Fibroblast of lung (primary cell): ENCODE results near the gene CHST11. TPM values are rescaled to one million over a fixed set of nuclear protein-coding genes. Genes with fewer than 3 reads are reported as not detected.
A peak's percentile ranks its signal among the peaks of the same experiment; 100 is the strongest.

ENCODE experiments used
- DNase-seq, 2 donors: peaks; one replicate each; pipeline versions ENCODE4 v3.0.0 to v3.0.0-alpha.2; 2010; ENCODE audit warnings: low read depth in 2 of 2
- H2AFZ ChIP-seq: 2 replicates; pipeline ENCODE4 v1.5.1; 2012; ENCODE audit warnings: low read length, control low read depth, inconsistent platforms
- H3K27ac ChIP-seq: 2 replicates; pipeline ENCODE4 v1.5.1; 2011; ENCODE audit warnings: low read length, control low read depth; ENCODE audit not compliant: insufficient read depth
- H3K27me3 ChIP-seq: 2 replicates; pipeline ENCODE4 v1.5.1; 2011; ENCODE audit warnings: mild to moderate bottlenecking, low read length; ENCODE audit not compliant: control insufficient read depth, insufficient read depth
- H3K36me3 ChIP-seq: 2 replicates; pipeline ENCODE4 v1.5.1; 2011; ENCODE audit warnings: low read length; ENCODE audit not compliant: control insufficient read depth, insufficient read depth
- H3K4me1 ChIP-seq: 2 replicates; pipeline ENCODE4 v1.5.1; 2011; ENCODE audit warnings: low read length; ENCODE audit not compliant: control insufficient read depth, insufficient read depth; ENCODE audit errors: extremely low read depth
- H3K4me2 ChIP-seq: 2 replicates; pipeline ENCODE4 v1.5.1; 2011; ENCODE audit warnings: low read length, control low read depth; ENCODE audit not compliant: insufficient read depth; ENCODE audit errors: extremely low read depth
- H3K4me3 ChIP-seq, 4 experiments: fragments of 200-600 bp in 1 of 4; sonication (generic) in 1 of 4; replicated peaks in 1 of 4; 2 replicates each; pipeline ENCODE4 v1.5.1; 2011 to 2016; ENCODE audit warnings: low read length in 4 of 4, low read depth in 3 of 4, mild to moderate bottlenecking in 3 of 4, control low read depth in 2 of 4, inconsistent platforms in 1 of 4, mixed read lengths in 1 of 4; ENCODE audit not compliant: insufficient read depth in 1 of 4; ENCODE audit errors: control extremely low read depth in 1 of 4
- H3K79me2 ChIP-seq: 2 replicates; pipeline ENCODE4 v1.5.1; 2012; ENCODE audit warnings: mild to moderate bottlenecking, low read length, inconsistent platforms; ENCODE audit not compliant: control insufficient read depth, insufficient read depth
- H3K9ac ChIP-seq: 2 replicates; pipeline ENCODE4 v1.5.1; 2011; ENCODE audit warnings: mild to moderate bottlenecking, low read length, control low read depth; ENCODE audit not compliant: insufficient read depth
- H3K9me3 ChIP-seq: 2 replicates; pipeline ENCODE4 v1.5.1; 2012; ENCODE audit warnings: low read depth, low read length; ENCODE audit not compliant: control insufficient read depth, insufficient read depth
- H4K20me1 ChIP-seq: 2 replicates; pipeline ENCODE4 v1.5.1; 2011; ENCODE audit warnings: low read length; ENCODE audit not compliant: control insufficient read depth, insufficient read depth; ENCODE audit errors: extremely low read depth
- EZH2 ChIP-seq: IDR thresholded peaks from 2 replicates; pipeline ENCODE4 v1.5.1; 2012; ENCODE audit warnings: low read length, control low read depth, mild to moderate bottlenecking; ENCODE audit errors: missing control alignments
- polyA plus RNA-seq, 2 donors: library from polyadenylated mRNA; depleted of rRNA in 1 of 2; stranded (reverse) in 1 of 2; unstranded in 1 of 2; fragments of >200 nt; gene quantifications; 2 replicates each; pipeline ENCODE4 v1.2.1, GENCODE V29; 2011 to 2012; ENCODE audit warnings: missing spikeins in 1 of 2
- total RNA-seq: library from RNA; depleted of rRNA; stranded (reverse); fragments of >200 nt; gene quantifications from 2 replicates; pipeline ENCODE4 v1.2.1, GENCODE V29; 2014
- TF ChIP-seq, protein P1 (sequence below), 2 donors: IDR thresholded peaks in 1 of 2; conservative IDR thresholded peaks in 1 of 2; 1 replicate in 1 of 2; 2 replicates in 1 of 2; pipeline ENCODE4 v1.5.1; 2011 to 2012; ENCODE audit warnings: low read length in 2 of 2, control low read depth in 1 of 2, inconsistent platforms in 1 of 2, low read depth in 1 of 2, mild to moderate bottlenecking in 1 of 2

Gene CHST11
- total and polyA plus RNA-seq, 2 donors (not counting 1 experiment from before 2014, with no cell fraction given): 3.5 to 9.1 TPM

GRCh38 chr12:104676636-104677035, 219.9 kb downstream of the CHST11 start:
- DNase-seq: no peak

DNA sequence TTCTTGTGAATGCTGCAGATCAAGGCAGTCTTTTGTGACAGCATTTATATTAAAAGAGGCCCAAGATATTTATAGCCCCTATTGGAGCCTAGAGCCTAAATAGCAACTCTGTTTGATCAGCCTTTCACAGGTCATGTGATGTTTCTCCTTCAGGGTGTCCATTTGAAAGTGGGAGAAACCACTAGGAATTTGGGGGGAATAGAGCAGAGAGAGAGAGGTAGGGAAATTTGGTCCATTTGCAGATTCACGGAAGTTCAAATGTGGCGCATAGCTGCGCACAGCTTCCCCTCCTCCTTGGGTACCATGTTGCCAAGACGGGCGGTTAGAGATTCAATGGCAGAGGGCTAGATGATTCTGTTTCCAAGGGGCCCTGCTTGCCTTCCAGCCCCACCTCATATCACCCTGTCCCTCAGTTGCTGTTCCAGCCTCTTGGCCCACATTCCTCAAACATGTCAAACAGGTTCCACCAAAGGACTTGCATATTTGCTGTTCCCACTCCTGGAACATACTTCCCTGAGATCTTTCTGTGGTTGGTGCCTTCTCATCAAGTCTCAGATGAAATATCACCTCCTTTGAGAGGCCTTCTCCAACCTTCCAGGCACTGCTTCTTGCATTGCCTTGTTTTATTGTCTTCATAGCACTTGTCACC, 220.8 kb downstream of the CHST11 start:
- TF ChIP-seq, protein P1, sequence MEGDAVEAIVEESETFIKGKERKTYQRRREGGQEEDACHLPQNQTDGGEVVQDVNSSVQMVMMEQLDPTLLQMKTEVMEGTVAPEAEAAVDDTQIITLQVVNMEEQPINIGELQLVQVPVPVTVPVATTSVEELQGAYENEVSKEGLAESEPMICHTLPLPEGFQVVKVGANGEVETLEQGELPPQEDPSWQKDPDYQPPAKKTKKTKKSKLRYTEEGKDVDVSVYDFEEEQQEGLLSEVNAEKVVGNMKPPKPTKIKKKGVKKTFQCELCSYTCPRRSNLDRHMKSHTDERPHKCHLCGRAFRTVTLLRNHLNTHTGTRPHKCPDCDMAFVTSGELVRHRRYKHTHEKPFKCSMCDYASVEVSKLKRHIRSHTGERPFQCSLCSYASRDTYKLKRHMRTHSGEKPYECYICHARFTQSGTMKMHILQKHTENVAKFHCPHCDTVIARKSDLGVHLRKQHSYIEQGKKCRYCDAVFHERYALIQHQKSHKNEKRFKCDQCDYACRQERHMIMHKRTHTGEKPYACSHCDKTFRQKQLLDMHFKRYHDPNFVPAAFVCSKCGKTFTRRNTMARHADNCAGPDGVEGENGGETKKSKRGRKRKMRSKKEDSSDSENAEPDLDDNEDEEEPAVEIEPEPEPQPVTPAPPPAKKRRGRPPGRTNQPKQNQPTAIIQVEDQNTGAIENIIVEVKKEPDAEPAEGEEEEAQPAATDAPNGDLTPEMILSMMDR (conservative IDR thresholded peaks at IDR 0.05 in 1 of 2, IDR thresholded peaks at IDR 0.05 in 1 of 2; ENCODE audit: low read depth in 1 of 2, low read length in 2 of 2): no peak
- no peak for TF ChIP-seq EZH2
- Histone ChIP-seq H3K27ac (no peak overlapping the region), H3K27me3 (no peaks in the 10 kb centered on the region), H4K20me1 (no peaks in the 10 kb centered on the region), H3K4me1 (peaks cover 8% of the 10 kb centered on the region), H3K9ac (no peak overlapping the region), H2AFZ (no peak overlapping the region), H3K9me3 (no peaks in the 10 kb centered on the region), H3K4me2 (no peak overlapping the region), H3K36me3 (no peaks in the 10 kb centered on the region), H3K4me3 (no peak overlapping the region), H3K79me2 (no peaks in the 10 kb centered on the region)
- DNase-seq: no peak

More at GRCh38 chr12:104676636-104677035, 219.9 kb downstream of the CHST11 start:
- no peak overlapping the region for H3K4me3 ChIP-seq
- no peaks in the 10 kb centered on the region for H3K79me2 ChIP-seq
- no peaks in the 10 kb centered on the region for H3K36me3 ChIP-seq
- H3K27ac ChIP-seq: no peak overlapping the region
- H3K9me3 ChIP-seq: no peaks in the 10 kb centered on the region
- H3K9ac ChIP-seq: no peak overlapping the region
- H2AFZ ChIP-seq: no peak overlapping the region
- H3K4me1 ChIP-seq: peaks cover 17% of the 10 kb centered on the region
- TF ChIP-seq, protein P1 (conservative IDR thresholded peaks at IDR 0.05 in 1 of 2, IDR thresholded peaks at IDR 0.05 in 1 of 2; ENCODE audit: low read depth in 1 of 2, low read length in 2 of 2): no peak
- TF ChIP-seq EZH2: no peak
- no peaks in the 10 kb centered on the region for H3K27me3 ChIP-seq
- no peaks in the 10 kb centered on the region for H4K20me1 ChIP-seq
- no peak overlapping the region for H3K4me2 ChIP-seq

DNA sequence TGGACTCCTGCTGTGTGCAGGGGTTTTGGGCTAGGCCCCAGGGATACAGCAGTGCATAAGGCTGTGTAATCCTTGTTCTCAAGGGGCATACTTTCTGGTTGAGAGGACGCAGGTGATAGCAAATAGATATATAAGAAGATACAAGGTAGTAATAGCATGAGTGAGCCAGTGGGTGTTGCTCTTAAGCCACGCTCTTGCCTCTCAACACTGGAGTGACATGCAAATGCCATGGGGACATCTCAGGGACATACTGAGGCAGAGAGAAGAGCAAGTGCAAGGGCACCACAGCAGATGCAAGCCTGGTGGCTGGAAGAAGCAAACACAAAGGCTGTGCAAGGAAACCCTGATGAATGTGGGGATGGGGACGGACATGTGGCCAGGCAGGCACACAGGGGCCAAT, 223.3 kb downstream of the CHST11 start:
- no peaks in the 10 kb centered on the region for H3K36me3 ChIP-seq
- no peak for DNase-seq
- H4K20me1 ChIP-seq: no peaks in the 10 kb centered on the region
- H3K27me3 ChIP-seq: no peaks in the 10 kb centered on the region
- H3K4me2 ChIP-seq: no peak overlapping the region
- no peaks in the 10 kb centered on the region for H3K79me2 ChIP-seq
- no peak overlapping the region for H3K9ac ChIP-seq
- H3K4me1 ChIP-seq: no peaks in the 10 kb centered on the region
- no peak overlapping the region for H2AFZ ChIP-seq
- H3K9me3 ChIP-seq: no peaks in the 10 kb centered on the region
- TF ChIP-seq, protein P1 (conservative IDR thresholded peaks at IDR 0.05 in 1 of 2, IDR thresholded peaks at IDR 0.05 in 1 of 2; ENCODE audit: low read depth in 1 of 2, low read length in 2 of 2): peak; percentile 6 to 38
- TF ChIP-seq EZH2: no peak
- no peak overlapping the region for H3K4me3 ChIP-seq
- H3K27ac ChIP-seq: no peak overlapping the region
